Smooth muscle cell (in vitro differentiated cells): ENCODE results near the gene MUC20. TPM values are rescaled to one million over a fixed set of nuclear protein-coding genes. Genes with fewer than 3 reads are reported as not detected.

Source experiments
- DNase-seq: peaks from one replicate; lab custom pipeline; 2025; ENCODE audit not compliant: unreplicated experiment; lab: John Stamatoyannopoulos, UW
- H2AFZ ChIP-seq: fragments of 200-600 bp; sonication (generic); 2 replicates; pipeline ENCODE4 v1.6.0; 2016; ENCODE audit warnings: antibody characterized with exemption, low read depth, mild to moderate bottlenecking
- H3F3A ChIP-seq: fragments of 200-600 bp; sonication (generic); 2 replicates; pipeline ENCODE4 v1.6.0; 2017; ENCODE audit warnings: antibody characterized with exemption, low read depth
- H3K27ac ChIP-seq: fragments of 200-600 bp; sonication (generic); 2 replicates; pipeline ENCODE4 v1.5.1; 2016; ENCODE audit warnings: low read depth, mild to moderate bottlenecking
- H3K27me3 ChIP-seq: fragments of 200-600 bp; sonication (generic); 2 replicates; pipeline ENCODE4 v1.6.1; 2016; ENCODE audit warnings: low read depth, mild to moderate bottlenecking
- H3K36me3 ChIP-seq: fragments of 200-600 bp; sonication (generic); 2 replicates; pipeline ENCODE4 v1.5.1; 2016; ENCODE audit warnings: low read depth
- H3K4me1 ChIP-seq: fragments of 200-600 bp; sonication (generic); 2 replicates; pipeline ENCODE4 v1.5.1; 2016; ENCODE audit warnings: low read depth
- H3K4me2 ChIP-seq: fragments of 200-600 bp; sonication (generic); 2 replicates; pipeline ENCODE4 v1.6.0; 2016; ENCODE audit warnings: mild to moderate bottlenecking
- H3K4me3 ChIP-seq: fragments of 200-600 bp; sonication (generic); 2 replicates; pipeline ENCODE4 v1.5.1; 2016; ENCODE audit warnings: mild to moderate bottlenecking
- H3K79me2 ChIP-seq: fragments of 200-600 bp; sonication (generic); 2 replicates; pipeline ENCODE4 v1.6.0; 2016; ENCODE audit warnings: low read depth, mild to moderate bottlenecking
- H3K9ac ChIP-seq: fragments of 200-600 bp; sonication (generic); 2 replicates; pipeline ENCODE4 v1.6.0; 2016; ENCODE audit warnings: low read depth
- H3K9me3 ChIP-seq: fragments of 200-600 bp; sonication (generic); replicated peaks from 2 replicates; pipeline ENCODE4 v1.5.1; 2016; ENCODE audit warnings: low read depth
- H4K20me1 ChIP-seq: fragments of 200-600 bp; sonication (generic); 2 replicates; pipeline ENCODE4 v1.6.0; 2016; ENCODE audit warnings: low read depth
- CTCF ChIP-seq: fragments of 200-600 bp; sonication (generic); IDR thresholded peaks from 2 replicates; pipeline ENCODE4 v1.5.1; 2017; ENCODE audit warnings: borderline replicate concordance, mild to moderate bottlenecking, antibody characterized with exemption; ENCODE audit not compliant: insufficient read depth, poor library complexity, severe bottlenecking
- WGBS: methylation state at CpG from one replicate; pipeline ENCODE4 v1.1.7; 2016; ENCODE audit warnings: low lambda C conversion rate; 5-methylcytosine and 5-hydroxymethylcytosine counted together
- polyA plus RNA-seq: library from polyadenylated mRNA; unstranded; fragments of >200 nt; fragmentation: Nextera tagmentation; extraction: Ambion mirVana; gene quantifications from 2 replicates; pipeline ENCODE4 v1.2.1, GENCODE V29; 2016
- total RNA-seq: library from RNA; depleted of rRNA; stranded (reverse); fragments of >200 nt; gene quantifications from 2 replicates; pipeline ENCODE4 v1.2.3, GENCODE V29; 2014

MUC20 gene
- total and polyA plus RNA-seq, 2 experiments from 2014 or later = 2.5 to 5.9 TPM

GRCh38 chr3:195750797-195751520, 30.2 kb downstream of the MUC20 start:
- TF ChIP-seq CTCF = no peak
- DNase-seq = no peak
- no peaks in the 10 kb centered on the region for H3K36me3 ChIP-seq
- H3K4me3 ChIP-seq = no peak overlapping the region
- H3K27ac ChIP-seq = no peak overlapping the region
- H3K79me2 ChIP-seq = no peaks in the 10 kb centered on the region
- no peaks in the 10 kb centered on the region for H3F3A ChIP-seq
- H3K4me2 ChIP-seq = no peak overlapping the region
- H3K27me3 ChIP-seq = peaks cover 14% of the 10 kb centered on the region
- no peaks in the 10 kb centered on the region for H3K9me3 ChIP-seq
- WGBS = 96% methylated on average over 23 of the region's 30 CpGs
- H3K4me1 ChIP-seq = no peaks in the 10 kb centered on the region
- H3K9ac ChIP-seq = no peak overlapping the region
- H2AFZ ChIP-seq = no peak overlapping the region
- no peaks in the 10 kb centered on the region for H4K20me1 ChIP-seq

- Histone ChIP-seq H3K9ac (no peak overlapping the region), H3K4me1 (no peaks in the 10 kb centered on the region), H3K36me3 (no peaks in the 10 kb centered on the region), H3K4me3 (no peak overlapping the region), H3K4me2 (no peak overlapping the region), H3K27ac (no peak overlapping the region), H3K79me2 (no peaks in the 10 kb centered on the region), H2AFZ (no peak overlapping the region), H3K27me3 (peaks cover 14% of the 10 kb centered on the region), H3F3A (no peaks in the 10 kb centered on the region), H3K9me3 (no peaks in the 10 kb centered on the region), H4K20me1 (no peaks in the 10 kb centered on the region)
- no peak for DNase-seq
- WGBS = 89% methylated on average over 7 of the region's 7 CpGs
- no peak for TF ChIP-seq CTCF
Observed at GRCh38 chr3:195751560-195751959, 30.8 kb downstream of the MUC20 start.

GRCh38 chr3:195752066-195752465, 31.3 kb downstream of the MUC20 start:
- no peak overlapping the region for H3K9ac ChIP-seq
- H2AFZ ChIP-seq = no peak overlapping the region
- no peaks in the 10 kb centered on the region for H4K20me1 ChIP-seq
- DNase-seq = no peak
- H3K27ac ChIP-seq = no peak overlapping the region
- TF ChIP-seq CTCF = no peak
- H3K4me1 ChIP-seq = no peaks in the 10 kb centered on the region
- no peaks in the 10 kb centered on the region for H3F3A ChIP-seq
- WGBS = 93% methylated on average over 13 of the region's 13 CpGs
- no peaks in the 10 kb centered on the region for H3K79me2 ChIP-seq
- peaks cover 12% of the 10 kb centered on the region for H3K27me3 ChIP-seq
- H3K4me2 ChIP-seq = no peak overlapping the region
- H3K9me3 ChIP-seq = no peaks in the 10 kb centered on the region
- no peak overlapping the region for H3K4me3 ChIP-seq
- no peaks in the 10 kb centered on the region for H3K36me3 ChIP-seq

- TF ChIP-seq CTCF = no peak
- H3K4me3 ChIP-seq = no peak overlapping the region
- 92% methylated on average over 26 of the region's 26 CpGs for WGBS
Observed at GRCh38 chr3:195752546-195753331, 32.0 kb downstream of the MUC20 start.

More at GRCh38 chr3:195752546-195753331, 32.0 kb downstream of the MUC20 start:
- DNase-seq = no peak
- Histone ChIP-seq H3K27me3 (peaks cover 11% of the 10 kb centered on the region), H3F3A (no peaks in the 10 kb centered on the region), H3K27ac (no peak overlapping the region), H3K9me3 (no peaks in the 10 kb centered on the region), H4K20me1 (no peaks in the 10 kb centered on the region), H3K9ac (no peak overlapping the region), H3K4me2 (no peak overlapping the region), H3K36me3 (no peaks in the 10 kb centered on the region), H2AFZ (no peak overlapping the region), H3K4me1 (no peaks in the 10 kb centered on the region), H3K79me2 (no peaks in the 10 kb centered on the region)
